K562 treated with DMSO at 1 percent for 12 hours (cell line): ENCODE results near the gene DNAJA1. TPM values are rescaled to one million over a fixed set of nuclear protein-coding genes. Genes with fewer than 3 reads are reported as not detected.

Source experiments
- total RNA-seq: library from RNA; unstranded; fragments of 300-600 nt; gene quantifications from 2 replicates; pipeline ENCODE4 v1.2.3, GENCODE V29; 2022; ENCODE audit not compliant: insufficient read depth

DNAJA1 gene
- total RNA-seq = 123 and 165 TPM in 2 replicates

DNA sequence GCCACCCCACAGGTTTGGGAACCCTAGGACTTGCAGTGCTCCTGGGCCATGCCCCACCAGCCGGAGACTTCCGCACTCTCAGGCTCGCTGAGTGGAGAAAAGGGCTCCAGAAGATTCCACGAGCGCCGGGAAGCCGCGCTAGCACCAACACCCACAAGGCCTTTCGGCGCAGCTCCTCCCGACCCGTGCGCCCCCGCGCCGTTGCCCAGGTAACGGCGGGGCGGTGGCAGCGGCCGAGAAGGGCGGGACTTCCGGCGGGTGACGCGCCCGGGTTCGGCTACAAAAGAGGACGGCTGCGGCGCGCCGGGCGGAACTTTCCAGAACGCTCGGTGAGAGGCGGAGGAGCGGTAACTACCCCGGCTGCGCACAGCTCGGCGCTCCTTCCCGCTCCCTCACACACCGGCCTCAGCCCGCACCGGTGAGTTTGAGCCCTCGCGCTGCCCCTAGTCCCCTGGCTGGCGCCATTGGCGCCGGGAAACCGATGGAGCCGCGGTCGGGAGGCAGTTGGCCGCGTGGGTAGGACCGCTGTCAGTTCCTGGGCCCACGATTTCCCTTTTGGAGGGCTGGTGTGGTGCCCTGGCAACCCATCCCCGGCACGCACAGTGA, at the start of gene DNAJA1:
TSS of gene DNAJA1 (plus strand) at position 308 of the 606 bp plus-strand sequence. CDS start 1,212 bp downstream, outside the sequence.

DNA sequence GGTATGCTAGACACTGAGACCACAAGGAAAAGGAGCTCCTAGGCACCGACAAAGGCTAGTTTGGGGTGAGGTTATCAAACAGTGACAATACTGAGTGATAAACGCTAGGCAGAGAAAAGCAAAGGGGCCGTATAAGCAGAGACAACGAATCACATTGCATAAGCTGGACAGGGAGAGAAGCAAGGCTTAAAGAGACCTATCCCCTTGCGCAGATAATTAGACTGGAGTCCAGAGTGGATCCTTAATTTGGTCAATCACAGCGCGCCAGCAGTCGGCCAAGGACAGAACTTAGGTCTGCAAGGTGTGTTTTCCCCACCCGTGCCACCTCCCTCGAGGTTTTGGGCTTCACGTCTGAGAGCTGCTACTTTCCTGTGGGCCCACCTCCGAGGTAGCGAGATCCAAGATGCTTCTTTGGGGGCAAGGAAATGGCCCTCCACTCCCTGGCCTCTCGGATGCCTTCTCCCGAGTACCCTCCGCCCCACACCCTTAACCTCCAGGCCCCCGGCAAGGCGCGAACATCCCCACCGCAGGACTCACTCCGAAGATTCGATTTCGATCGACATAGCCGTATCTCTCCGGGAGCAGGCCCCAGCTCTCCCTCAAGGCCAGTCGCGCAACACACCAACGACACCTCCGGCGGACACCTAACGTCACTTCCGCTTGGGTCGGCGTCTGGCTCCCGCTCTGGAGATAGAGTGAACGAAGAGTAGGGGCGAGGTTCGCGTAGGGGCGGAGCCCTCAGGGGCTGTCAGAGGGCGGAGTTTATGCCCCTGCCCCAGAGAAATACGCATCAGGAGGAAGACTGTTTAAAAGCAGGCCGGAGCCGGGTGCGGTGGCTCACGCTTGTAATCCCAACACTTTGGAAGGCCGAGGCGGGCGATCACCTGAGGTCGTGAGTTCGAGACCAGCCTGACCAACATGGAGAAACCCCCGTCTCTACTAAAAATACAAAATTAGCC, 51.3 kb downstream of the DNAJA1 start, which contains the start of gene SMU1:
TSS of gene SMU1 (minus strand) at position 629 of the 959 bp plus-strand sequence. CDS start at position 563, 66 bp downstream.

Other genes starting within 250 kb of the DNAJA1 start
- gene TMEM215, start 241.7 kb upstream of the DNAJA1 start, total RNA-seq = not detected in 2 replicates
- 25.2 and 34.3 TPM in 2 replicates for gene APTX, start 23.6 kb upstream of the DNAJA1 start, total RNA-seq
- gene SMU1, start 51.4 kb downstream of the DNAJA1 start, total RNA-seq = 5.1 and 11.5 TPM in 2 replicates
- gene B4GALT1, start 142.1 kb downstream of the DNAJA1 start, total RNA-seq = 13.1 and 39.9 TPM in 2 replicates
- gene SPINK4, start 214.9 kb downstream of the DNAJA1 start, total RNA-seq = not detected in 2 replicates
- 102 and 105 TPM in 2 replicates for gene BAG1, start 239.4 kb downstream of the DNAJA1 start, total RNA-seq
- 55.2 and 62.3 TPM in 2 replicates for gene CHMP5, start 239.8 kb downstream of the DNAJA1 start, total RNA-seq